ENCODE data around the gene FABP2. TPM values are rescaled to one million over a fixed set of nuclear protein-coding genes. Genes with fewer than 3 reads are reported as not detected.

Gene FABP2
- polyA plus RNA-seq, 1 donor from 2014 or later = not detected

- H4K20me1 ChIP-seq (ENCODE audit: insufficient read depth) = no peaks in the 10 kb centered on the region
- no peaks in the 10 kb centered on the region for H3K9me2 ChIP-seq (ENCODE audit: insufficient read depth, low read length)
- no peaks in the 10 kb centered on the region for H3K27me3 ChIP-seq (ENCODE audit: insufficient read depth, low read depth, low read length)
- H3K36me3 ChIP-seq (ENCODE audit: insufficient read depth, low read length) = no peaks in the 10 kb centered on the region
- H3K79me2 ChIP-seq (replicated peaks; ENCODE audit: insufficient read depth, low read length) = no peaks in the 10 kb centered on the region
- H3K4me3 ChIP-seq (ENCODE audit: low read length) = no peak overlapping the region
- H3K9ac ChIP-seq (ENCODE audit: low read length) = no peak overlapping the region
- TF ChIP-seq POLR2AphosphoS5 (IDR thresholded peaks at IDR 0.05) (no peak), EP300 (conservative IDR thresholded peaks at IDR 0.05; ENCODE audit: poor library complexity, severe bottlenecking) (no peak), REST (IDR thresholded peaks at IDR 0.05; ENCODE audit: borderline replicate concordance) (no peak), CTCF (IDR thresholded peaks at IDR 0.05; ENCODE audit: poor library complexity, severe bottlenecking) (no peak), MXI1 (conservative IDR thresholded peaks at IDR 0.05; ENCODE audit: poor library complexity, severe bottlenecking) (no peak), RAD21 (conservative IDR thresholded peaks at IDR 0.05) (no peak), EZH2 (IDR thresholded peaks at IDR 0.05; ENCODE audit: borderline replicate concordance, insufficient read depth, low read length, poor library complexity, severe bottlenecking) (no peak), TAF1 (IDR thresholded peaks at IDR 0.05; ENCODE audit: low read depth) (no peak), SMC3 (conservative IDR thresholded peaks at IDR 0.05; ENCODE audit: poor library complexity) (no peak)
- no peaks in the 10 kb centered on the region for H3F3A ChIP-seq (ENCODE audit: insufficient read depth, low read length, poor library complexity, severe bottlenecking)
- no peak overlapping the region for H3K27ac ChIP-seq (ENCODE audit: low read length)
- no peak overlapping the region for H3K4me2 ChIP-seq (ENCODE audit: low read length)
- H2AFZ ChIP-seq (ENCODE audit: low read depth, low read length) = no peak overlapping the region
- H3K9me3 ChIP-seq (ENCODE audit: low read length) = no peaks in the 10 kb centered on the region
Observed at GRCh38 chr4:119284876-119285780, 36.8 kb downstream of the FABP2 start.

- H3K36me3 ChIP-seq (ENCODE audit: insufficient read depth, low read length) = no peaks in the 10 kb centered on the region
Observed at GRCh38 chr4:119281393-119281792, 40.5 kb downstream of the FABP2 start.

More at GRCh38 chr4:119281393-119281792, 40.5 kb downstream of the FABP2 start:
- no peak overlapping the region for H3K4me2 ChIP-seq (ENCODE audit: low read length)
- H3F3A ChIP-seq (ENCODE audit: insufficient read depth, low read length, poor library complexity, severe bottlenecking) = no peaks in the 10 kb centered on the region
- TF ChIP-seq SMC3 (conservative IDR thresholded peaks at IDR 0.05; ENCODE audit: poor library complexity) (no peak), REST (IDR thresholded peaks at IDR 0.05; ENCODE audit: borderline replicate concordance) (no peak), MXI1 (conservative IDR thresholded peaks at IDR 0.05; ENCODE audit: poor library complexity, severe bottlenecking) (no peak), TAF1 (IDR thresholded peaks at IDR 0.05; ENCODE audit: low read depth) (no peak), POLR2AphosphoS5 (IDR thresholded peaks at IDR 0.05) (no peak), EZH2 (IDR thresholded peaks at IDR 0.05; ENCODE audit: borderline replicate concordance, insufficient read depth, low read length, poor library complexity, severe bottlenecking) (no peak), RAD21 (conservative IDR thresholded peaks at IDR 0.05) (no peak), EP300 (conservative IDR thresholded peaks at IDR 0.05; ENCODE audit: poor library complexity, severe bottlenecking) (no peak), CTCF (IDR thresholded peaks at IDR 0.05; ENCODE audit: poor library complexity, severe bottlenecking) (no peak)
- H3K4me3 ChIP-seq (ENCODE audit: low read length) = no peak overlapping the region
- H2AFZ ChIP-seq (ENCODE audit: low read depth, low read length) = no peak overlapping the region
- H3K27me3 ChIP-seq (ENCODE audit: insufficient read depth, low read depth, low read length) = no peaks in the 10 kb centered on the region
- H3K27ac ChIP-seq (ENCODE audit: low read length) = no peak overlapping the region
- H3K9ac ChIP-seq (ENCODE audit: low read length) = no peak overlapping the region
- H4K20me1 ChIP-seq (ENCODE audit: insufficient read depth) = no peaks in the 10 kb centered on the region
- H3K79me2 ChIP-seq (replicated peaks; ENCODE audit: insufficient read depth, low read length) = no peaks in the 10 kb centered on the region
- no peaks in the 10 kb centered on the region for H3K9me2 ChIP-seq (ENCODE audit: insufficient read depth, low read length)
- H3K9me3 ChIP-seq (ENCODE audit: low read length) = no peaks in the 10 kb centered on the region
